HepG2 (cell line): Measurements from ENCODE around the gene ACAP2. TPM values are rescaled to one million over a fixed set of nuclear protein-coding genes. Genes with fewer than 3 reads are reported as not detected.
A peak's percentile ranks its signal among the peaks of the same experiment; 100 is the strongest.

Source experiments
- DDIT3 ChIP-seq: sonication (generic); formaldehyde crosslinking; IDR thresholded peaks from 2 replicates; pipeline ENCODE4 v1.4.0; 2020; ENCODE audit warnings: mild to moderate bottlenecking, missing genetic modification reagents
- ESRRA ChIP-seq: sonication (generic); formaldehyde crosslinking; IDR thresholded peaks from 2 replicates; pipeline ENCODE4 v1.5.1; 2020; ENCODE audit warnings: mild to moderate bottlenecking, low read depth, missing genetic modification reagents
- HHEX ChIP-seq: IDR thresholded peaks from 2 replicates; pipeline ENCODE4 v1.6.1; 2016; ENCODE audit warnings: control low read depth
- HMG20A ChIP-seq: IDR thresholded peaks from 2 replicates; pipeline ENCODE4 v1.6.1; 2016; ENCODE audit warnings: borderline replicate concordance
- KDM6A ChIP-seq: IDR thresholded peaks from 2 replicates; pipeline ENCODE4 v1.6.1; 2016; ENCODE audit warnings: low read depth
- KMT2B ChIP-seq: IDR thresholded peaks from 2 replicates; pipeline ENCODE4 v1.6.1; 2016; ENCODE audit warnings: missing genetic modification reagents, missing compliant biosample characterization
- MXD1 ChIP-seq: sonication (generic); formaldehyde crosslinking; IDR thresholded peaks from 2 replicates; pipeline ENCODE4 v1.4.0; 2020; ENCODE audit warnings: mild to moderate bottlenecking, missing genetic modification reagents
- NR0B2 ChIP-seq: sonication (generic); formaldehyde crosslinking; IDR thresholded peaks from 2 replicates; pipeline ENCODE4 v1.4.0; 2020; ENCODE audit warnings: mild to moderate bottlenecking, missing genetic modification reagents
- PHF21A ChIP-seq: sonication (generic); formaldehyde crosslinking; IDR thresholded peaks from 2 replicates; pipeline ENCODE4 v1.5.0; 2020; ENCODE audit warnings: mild to moderate bottlenecking, missing genetic modification reagents
- REPIN1 ChIP-seq: sonication (generic); formaldehyde crosslinking; IDR thresholded peaks from 2 replicates; pipeline ENCODE4 v1.8.0; 2022; ENCODE audit warnings: missing genetic modification reagents, low read depth, mild to moderate bottlenecking, borderline replicate concordance
- RFX5 ChIP-seq: IDR thresholded peaks from 2 replicates; pipeline ENCODE4 v1.6.1; 2011; ENCODE audit warnings: low read depth, low read length, improper control_type of control experiment
- RFXAP ChIP-seq: sonication (generic); formaldehyde crosslinking; IDR thresholded peaks from 2 replicates; pipeline ENCODE4 v1.4.0; 2020; ENCODE audit warnings: missing genetic modification reagents, borderline replicate concordance
- TAF15 ChIP-seq: fragments of 200-400 bp; formaldehyde crosslinking; IDR thresholded peaks from one replicate; pipeline ENCODE4 v1.6.1; 2018; ENCODE audit warnings: mild to moderate bottlenecking, low read depth, low read length; ENCODE audit not compliant: poor library complexity, severe bottlenecking
- TEAD3 ChIP-seq: optimal IDR thresholded peaks from 2 replicates; pipeline ENCODE3; 2016; ENCODE audit warnings: borderline replicate concordance
- TERF1 ChIP-seq: sonication (generic); formaldehyde crosslinking; IDR thresholded peaks from 2 replicates; pipeline ENCODE4 v1.8.0; 2022; ENCODE audit warnings: mild to moderate bottlenecking, missing genetic modification reagents, moderate library complexity
- TIGD3 ChIP-seq: sonication (generic); formaldehyde crosslinking; IDR thresholded peaks from 2 replicates; pipeline ENCODE4 v1.5.1; 2020; ENCODE audit warnings: mild to moderate bottlenecking, missing genetic modification reagents, borderline replicate concordance
- ZNF232 ChIP-seq: sonication (generic); formaldehyde crosslinking; IDR thresholded peaks from 2 replicates; pipeline ENCODE4 v1.4.0; 2020; ENCODE audit warnings: missing genetic modification reagents, borderline replicate concordance
- ZNF251 ChIP-seq: sonication (generic); formaldehyde crosslinking; IDR thresholded peaks from 2 replicates; pipeline ENCODE4 v1.9.0; 2021; ENCODE audit warnings: mild to moderate bottlenecking, missing genetic modification reagents
- ZNF331 ChIP-seq: sonication (generic); formaldehyde crosslinking; IDR thresholded peaks from 2 replicates; pipeline ENCODE4 v1.4.0; 2020; ENCODE audit warnings: missing genetic modification reagents
- ZNF446 ChIP-seq: sonication (generic); formaldehyde crosslinking; IDR thresholded peaks from 2 replicates; pipeline ENCODE4 v1.5.0; 2020; ENCODE audit warnings: mild to moderate bottlenecking, missing genetic modification reagents
- ZNF674 ChIP-seq: sonication (generic); formaldehyde crosslinking; IDR thresholded peaks from 2 replicates; pipeline ENCODE4 v1.5.0; 2020; ENCODE audit warnings: low read depth, mild to moderate bottlenecking, missing genetic modification reagents
- ZNF678 ChIP-seq: sonication (generic); formaldehyde crosslinking; IDR thresholded peaks from 2 replicates; pipeline ENCODE4 v1.4.0; 2020; ENCODE audit warnings: mild to moderate bottlenecking, missing genetic modification reagents
- ZNF770 ChIP-seq: sonication (generic); formaldehyde crosslinking; IDR thresholded peaks from 2 replicates; pipeline ENCODE4 v1.5.0; 2020; ENCODE audit warnings: mild to moderate bottlenecking, missing genetic modification reagents
- ZNF878 ChIP-seq: sonication (generic); formaldehyde crosslinking; IDR thresholded peaks from 2 replicates; pipeline ENCODE4 v1.8.1; 2023; ENCODE audit warnings: mild to moderate bottlenecking, missing genetic modification reagents, moderate library complexity
- polyA plus RNA-seq, 8 experiments: library from polyadenylated mRNA; depleted of rRNA in 3 of 8; stranded (reverse) in 7 of 8; unstranded in 1 of 8; fragments of >200 nt; fragmentation: Illumina TruSeq in 4 of 8; extraction: Trizol in 4 of 8; gene quantifications; 2 replicates each; pipeline versions ENCODE4 v1.2.1 to v1.2.3, GENCODE V29; 2011 to 2016; ENCODE audit warnings: low read depth in 4 of 8, missing spikeins in 1 of 8, mixed read lengths in 1 of 8; ENCODE audit not compliant: insufficient read depth in 1 of 8
- total RNA-seq, 5 experiments: library from RNA; depleted of rRNA; stranded (reverse); fragments of >200 nt; fragmentation: Illumina TruSeq; extraction: Trizol; gene quantifications; 2 replicates each; pipeline ENCODE4 v1.2.3, GENCODE V29; 2016; ENCODE audit warnings: low read depth in 1 of 5

Gene ACAP2
- total and polyA plus RNA-seq, 2 of the 13 experiments (the other 11 are each of a cell fraction or from before 2014, with no cell fraction given): 7.3 to 23.9 TPM

GRCh38 chr3:195271410-195272243 is 171.2 kb downstream of the ACAP2 start (continued):
- no peak for TF ChIP-seq TAF15
- 0 out of 2 replicates have a peak, but pooled peaks have one; percentile 8 for TF ChIP-seq HHEX
- TF ChIP-seq REPIN1: no peak
- no peak for TF ChIP-seq ZNF674 (CRISPR knock-in tag)
- TF ChIP-seq KMT2B: 0 out of 2 replicates have a peak, but pooled peaks have one; percentile 64
- TF ChIP-seq RFX5: no peak
- no peak for TF ChIP-seq ZNF251 (CRISPR knock-in tag)
- TF ChIP-seq TERF1: no peak
- TF ChIP-seq RFXAP (CRISPR knock-in tag): no peak
- peak; percentile 99 for TF ChIP-seq ZNF770 (CRISPR knock-in tag)
- no peak for TF ChIP-seq DDIT3 (CRISPR knock-in tag)
- no peak for TF ChIP-seq TIGD3 (CRISPR knock-in tag)
- TF ChIP-seq ZNF446 (CRISPR knock-in tag): 0 out of 2 replicates have a peak, but pooled peaks have one; percentile 50
- TF ChIP-seq ESRRA (CRISPR knock-in tag): peak; percentile 56; the same call in 1 of the 2 replicates
- peak; percentile 25; the same call in 1 of the 2 replicates for TF ChIP-seq HMG20A (CRISPR knock-in tag)
- no peak for TF ChIP-seq KDM6A (CRISPR knock-in tag)
- TF ChIP-seq ZNF678 (CRISPR knock-in tag): 0 out of 2 replicates have a peak, but pooled peaks have one; percentile 52
- TF ChIP-seq ZNF232 (CRISPR knock-in tag): peak; percentile 56; the same call in 1 of the 2 replicates
- peak; percentile 47; the same call in 1 of the 2 replicates for TF ChIP-seq PHF21A (CRISPR knock-in tag)
- peak; percentile 35; the same call in 1 of the 2 replicates for TF ChIP-seq ZNF878 (CRISPR knock-in tag)
- TF ChIP-seq ZNF331: no peak
- TF ChIP-seq NR0B2: peak; percentile 85
- no peak for TF ChIP-seq MXD1 (CRISPR knock-in tag)
- TF ChIP-seq TEAD3 (CRISPR knock-in tag): peak; percentile 49
